GM12878 (cell line): Measurements from ENCODE around the gene PPT2. TPM values are rescaled to one million over a fixed set of nuclear protein-coding genes. Genes with fewer than 3 reads are reported as not detected.

ENCODE experiments used
- ATAC-seq: fragments of 200-7000 bp; cut with Tn5 transposase; 3 replicates; pipeline ENCODE4 v1.9.1; 2020; ENCODE audit warnings: mild to moderate bottlenecking, moderate library complexity
- BruUV-seq: library from RNA; stranded (reverse); fragments of 400-500 nt; replicated peaks from 2 replicates; lab custom pipeline; 2021; lab: Mats Ljungman, UMichigan
- CTCF ChIA-PET: fragments of 300-600 bp; sonication (Branson Sonifier 250); formaldehyde crosslinking; extraction: SDS; loops from one replicate; lab custom pipeline; 2021; ENCODE audit warnings: inconsistent platforms; lab: Yijun Ruan, JAX
- POLR2A ChIA-PET: fragments of 350-600 bp; formaldehyde crosslinking; extraction: SDS; loops from one replicate; lab custom pipeline; 2021; ENCODE audit warnings: inconsistent platforms; lab: Charles Lee
- RAD21 ChIA-PET: fragments of 300-600 bp; sonication (Branson Sonifier 250); formaldehyde crosslinking; loops from one replicate; lab custom pipeline; 2023; ENCODE audit warnings: antibody characterized with exemption; ENCODE audit not compliant: unreplicated experiment; lab: Charles Lee
- SMC1A ChIA-PET: fragments of 300-600 bp; sonication (Branson Sonifier 250); formaldehyde crosslinking; loops from one replicate; lab custom pipeline; 2023; ENCODE audit not compliant: unreplicated experiment, uncharacterized antibody; lab: Charles Lee
- DNase-seq: peaks from one replicate; pipeline ENCODE4 v3.0.0-alpha.2; 2011; ENCODE audit warnings: low read depth, low spot score
- FAIRE-seq: peaks from 3 replicates; lab custom pipeline; 2011; peaks lifted over from hg19 to GRCh38; lab: Jason Lieb, UNC
- H2AFZ ChIP-seq: 2 replicates; pipeline ENCODE4 v1.6.0; 2011; ENCODE audit warnings: low read depth, low read length, control low read depth; ENCODE audit not compliant: control insufficient read depth
- H3K27ac ChIP-seq: 2 replicates; pipeline ENCODE4 v1.5.1; 2011; ENCODE audit warnings: control low read depth; ENCODE audit not compliant: control insufficient read depth, insufficient read depth
- H3K27me3 ChIP-seq, 2 experiments: replicated peaks in 1 of 2; 2 replicates each; pipeline versions ENCODE4 v1.6.0 to v1.6.1; 2011; ENCODE audit warnings: low read length in 1 of 2; ENCODE audit not compliant: control insufficient read depth in 2 of 2, insufficient read depth in 2 of 2
- H3K36me3 ChIP-seq, 2 experiments: 2 replicates each; pipeline ENCODE4 v1.5.1; 2011; ENCODE audit warnings: low read length in 1 of 2; ENCODE audit not compliant: control insufficient read depth in 2 of 2, insufficient read depth in 2 of 2
- H3K4me1 ChIP-seq: 2 replicates; pipeline ENCODE4 v1.6.1; 2011; ENCODE audit warnings: mild to moderate bottlenecking, low read length, moderate library complexity, mixed read lengths; ENCODE audit not compliant: control insufficient read depth, insufficient read depth
- H3K4me2 ChIP-seq: 2 replicates; pipeline ENCODE4 v1.6.0; 2011; ENCODE audit warnings: control low read depth; ENCODE audit not compliant: control insufficient read depth, insufficient read depth
- H3K4me3 ChIP-seq: fragments of 200-600 bp; sonication (generic); 2 replicates; pipeline ENCODE4 v1.5.1; 2016
- H3K79me2 ChIP-seq: 2 replicates; pipeline ENCODE4 v1.6.0; 2011; ENCODE audit warnings: low read length; ENCODE audit not compliant: control insufficient read depth, insufficient read depth
- H3K9ac ChIP-seq: 2 replicates; pipeline ENCODE4 v1.8.0; 2011; ENCODE audit warnings: low read length, control low read depth, mixed read lengths; ENCODE audit not compliant: control insufficient read depth, insufficient read depth
- H3K9me3 ChIP-seq: replicated peaks from 3 replicates; pipeline ENCODE4 v1.5.1; 2011; ENCODE audit warnings: mild to moderate bottlenecking, low read length; ENCODE audit not compliant: control insufficient read depth, insufficient read depth
- H4K20me1 ChIP-seq: 2 replicates; pipeline ENCODE4 v1.6.0; 2011; ENCODE audit not compliant: control insufficient read depth, insufficient read depth
- JUNB ChIP-seq: IDR thresholded peaks from 2 replicates; pipeline ENCODE4 v1.6.1; 2016; ENCODE audit warnings: antibody characterized with exemption, mild to moderate bottlenecking
- NFXL1 ChIP-seq: fragments of 450-650 bp; IDR thresholded peaks from 2 replicates; pipeline ENCODE4 v1.6.1; 2017; ENCODE audit warnings: antibody characterized with exemption, mild to moderate bottlenecking, borderline replicate concordance
- POLR2A ChIP-seq: IDR thresholded peaks from 2 replicates; pipeline ENCODE4 v1.6.1; 2011; ENCODE audit warnings: low read depth, mild to moderate bottlenecking, low read length
- RAD51 ChIP-seq: fragments of 450-650 bp; IDR thresholded peaks from 2 replicates; pipeline ENCODE4 v1.6.1; 2016; ENCODE audit warnings: moderate library complexity, mild to moderate bottlenecking, inconsistent platforms
- RELB ChIP-seq: fragments of 450-650 bp; IDR thresholded peaks from 2 replicates; pipeline ENCODE4 v1.6.1; 2017; ENCODE audit warnings: low read depth, mild to moderate bottlenecking, moderate library complexity
- REST ChIP-seq: IDR thresholded peaks from 2 replicates; pipeline ENCODE4 v1.6.1; 2012; ENCODE audit warnings: mild to moderate bottlenecking, low read depth, low read length
- TCF12 ChIP-seq: IDR thresholded peaks from 2 replicates; pipeline ENCODE4 v1.6.1; 2011; ENCODE audit warnings: low read depth, mild to moderate bottlenecking, low read length
- ZBTB4 ChIP-seq: fragments of 450-650 bp; formaldehyde crosslinking; IDR thresholded peaks from 2 replicates; pipeline ENCODE4 v1.4.0; 2022; ENCODE audit warnings: mild to moderate bottlenecking, moderate library complexity
- ZNF274 ChIP-seq: IDR thresholded peaks from one replicate; pipeline ENCODE4 v1.8.0; 2011; ENCODE audit not compliant: insufficient read length, insufficient read depth
- WGBS: methylation state at CpG from one replicate; pipeline ENCODE4 v1.1.6; 2016; ENCODE audit warnings: low lambda C conversion rate; ENCODE audit not compliant: insufficient replicate concordance, insufficient coverage; ENCODE audit errors: missing lambda C conversion rate; 5-methylcytosine and 5-hydroxymethylcytosine counted together
- in situ Hi-C: fragments of 300-500 bp; cut with MboI; formaldehyde crosslinking; loops from 9 replicates; pipeline ENCODE4 v1.14.3; 2018; ENCODE audit warnings: mixed read lengths
- intact Hi-C: fragments of 100-400 bp; cut with micrococcal nuclease; formaldehyde crosslinking; loops from one replicate; pipeline ENCODE4 v1.14.2; 2022; ENCODE audit not compliant: unreplicated experiment
- polyA plus RNA-seq, 11 experiments: library from polyadenylated mRNA; depleted of rRNA in 4 of 11; unstranded in 6 of 11; stranded (reverse) in 5 of 11; fragments of >200 nt; fragmentation: Nextera tagmentation in 4 of 11; fragmentation: Illumina TruSeq in 1 of 11; extraction: Ambion mirVana in 4 of 11; extraction: Trizol in 1 of 11; gene quantifications; 1 replicate in 1 of 11; 2 replicates in 10 of 11; pipeline versions ENCODE4 v1.2.1 to v1.2.3, GENCODE V29; 2011 to 2016; ENCODE audit warnings: inconsistent platforms in 2 of 11, missing spikeins in 2 of 11, low read depth in 1 of 11
- total RNA-seq, 4 experiments: library from RNA; depleted of rRNA in 3 of 4; stranded (reverse); fragments of >200 nt in 3 of 4; fragmentation: Illumina TruSeq in 1 of 4; extraction: Trizol in 1 of 4; gene quantifications; 2 replicates each; pipeline versions ENCODE4 v1.2.1 to v1.2.3, GENCODE V29; 2013 to 2021

The PPT2 gene
- total and polyA plus RNA-seq, 10 of the 15 experiments (the other 5 are each of a cell fraction or from before 2014, with no cell fraction given) = 1.3 to 25.5 (median 5.5) TPM

- TF ChIP-seq REST = no peak
- TF ChIP-seq POLR2A = peak; percentile 31
- intact Hi-C loops = no loop called here
- Histone ChIP-seq H3K36me3 (peaks cover 4 to 7% of the 10 kb centered on the region in 2 experiments; a peak in 3 of 4 replicates), H4K20me1 (no peaks in the 10 kb centered on the region), H3K27ac (no peak overlapping the region), H3K4me1 (peaks cover 17% of the 10 kb centered on the region), H3K4me2 (no peak overlapping the region), H2AFZ (no peak overlapping the region), H3K4me3 (no peak overlapping the region), H3K27me3 (no peaks in the 10 kb centered on the region), H3K9ac (no peak overlapping the region), H3K9me3 (no peaks in the 10 kb centered on the region), H3K79me2 (peaks cover 17% of the 10 kb centered on the region)
- ChIA-PET POLR2A (no interaction called here), RAD21 (interaction anchor here (1.2 kb wide), 1 partner anchor 13 kb away, joined by 3 read pairs; no protein-coding TSS in a partner anchor), CTCF (interaction anchor here (1.0 kb wide), 1 partner anchor 13 kb away, joined by 4 read pairs; no protein-coding TSS in a partner anchor), SMC1A (interaction anchor here (1.5 kb wide), 1 partner anchor 13 kb away, joined by 3 read pairs; no protein-coding TSS in a partner anchor)
- BruUV-seq = no TSS peak
- in situ Hi-C loops = no loop called here
- DNase-seq (no peak), FAIRE-seq (no peak), ATAC-seq (no peak)
- WGBS = 93% methylated on average over 10 of the region's 10 CpGs
Measured at GRCh38 chr6:32182555-32182981, 28.6 kb downstream of the PPT2 start.

GRCh38 chr6:32183030-32183429 is 29.1 kb downstream of the PPT2 start:
- H3K4me3 ChIP-seq = no peak overlapping the region
- peaks cover 18% of the 10 kb centered on the region for H3K79me2 ChIP-seq
- ChIA-PET SMC1A (no interaction called here), RAD21 (interaction anchor here (1.2 kb wide), 1 partner anchor 12 kb away, joined by 3 read pairs; no protein-coding TSS in a partner anchor), POLR2A (no interaction called here), CTCF (no interaction called here)
- in situ Hi-C loops (no loop called here), intact Hi-C loops (no loop called here)
- no peaks in the 10 kb centered on the region for H4K20me1 ChIP-seq
- no peak overlapping the region for H3K27ac ChIP-seq
- H3K27me3 ChIP-seq = no peaks in the 10 kb centered on the region
- DNase-seq = no peak
- 73% methylated on average over 3 of the region's 3 CpGs for WGBS
- H3K4me1 ChIP-seq = peaks cover 17% of the 10 kb centered on the region
- peaks cover 4 to 9% of the 10 kb centered on the region in 2 experiments; a peak in 3 of 4 replicates for H3K36me3 ChIP-seq
- no peak overlapping the region for H3K9ac ChIP-seq
- H3K9me3 ChIP-seq = no peaks in the 10 kb centered on the region
- H3K4me2 ChIP-seq = no peak overlapping the region
- no peak for ATAC-seq
- no peak overlapping the region for H2AFZ ChIP-seq
- FAIRE-seq = no peak
- no TSS peak for BruUV-seq
- TF ChIP-seq TCF12 (no peak), ZNF274 (no peak), RELB (no peak), RAD51 (no peak), ZBTB4 (CRISPR knock-in tag) (no peak), NFXL1 (no peak), JUNB (no peak)
